Endothelial cell of umbilical vein (primary cell): ENCODE data around the gene LCE1D.

ENCODE experiments used
- CTCF ChIP-seq, 2 donors: IDR thresholded peaks; 1 replicate in 1 of 2; 2 replicates in 1 of 2; pipeline ENCODE4 v1.5.1; 2011; ENCODE audit warnings: low read length in 2 of 2, mild to moderate bottlenecking in 2 of 2, moderate library complexity in 2 of 2, control low read depth in 1 of 2, inconsistent platforms in 1 of 2, low read depth in 1 of 2; ENCODE audit not compliant: insufficient read depth in 1 of 2; ENCODE audit errors: extremely low read depth in 1 of 2
- EZH2 ChIP-seq: IDR thresholded peaks from 2 replicates; pipeline ENCODE4 v1.6.1; 2012; ENCODE audit warnings: borderline replicate concordance, low read depth, mild to moderate bottlenecking, moderate library complexity, low read length, inconsistent platforms; ENCODE audit not compliant: severe bottlenecking
- GATA2 ChIP-seq: IDR thresholded peaks from 2 replicates; pipeline ENCODE4 v1.7.0; 2011; ENCODE audit warnings: low read depth, mild to moderate bottlenecking, moderate library complexity, mixed read lengths, low read length; ENCODE audit not compliant: insufficient read length, insufficient read depth
- MYC ChIP-seq: IDR thresholded peaks from one replicate; pipeline ENCODE4 v1.6.1; 2011; ENCODE audit warnings: mild to moderate bottlenecking, low read depth, low read length
- POLR2A ChIP-seq: IDR thresholded peaks from 2 replicates; pipeline ENCODE4 v1.6.1; 2012; ENCODE audit warnings: low read depth, mild to moderate bottlenecking, control low read depth, low read length

GRCh38 chr1:152811671-152812070 lies 15.2 kb downstream of the LCE1D start, which contains the start of gene LCE1B:
- TF ChIP-seq CTCF (IDR thresholded peaks at IDR 0.05; ENCODE audit: extremely low read depth in 1 of 2, insufficient read depth in 1 of 2, low read depth in 1 of 2, low read length in 2 of 2) (no peak), EZH2 (no peak), POLR2A (no peak), MYC (no peak), GATA2 (no peak)
